Activated T-helper 2 cell treated with anti-CD3 and anti-CD28 coated beads, Interferon-gamma antibody, Interleukin-2, Interleukin-4, amounts not matched to agents 10 μg/mL and 5 μg/mL and 100 μg/mL, durations not matched to agents 14 hours and 24 hours and 36 hours (primary cell): ENCODE measurements around the gene DAGLA. TPM values are rescaled to one million over a fixed set of nuclear protein-coding genes. Genes with fewer than 3 reads are reported as not detected.

ENCODE experiments used
- DNase-seq: peaks from one replicate; pipeline ENCODE4 v3.0.0; 2021; ENCODE audit warnings: low spot score
- H3K27ac Mint-ChIP-seq: one replicate; pipeline ENCODE4 v1.8.0; 2021; ENCODE audit warnings: mixed read lengths
- H3K27me3 Mint-ChIP-seq: one replicate; pipeline ENCODE4 v1.8.0; 2021; ENCODE audit warnings: low read depth, mixed read lengths
- H3K36me3 Mint-ChIP-seq: one replicate; pipeline ENCODE4 v1.8.0; 2021; ENCODE audit warnings: low read depth, mixed read lengths
- H3K4me1 Mint-ChIP-seq: one replicate; pipeline ENCODE4 v1.8.0; 2021; ENCODE audit warnings: low read depth, mixed read lengths
- H3K4me3 Mint-ChIP-seq: one replicate; pipeline ENCODE4 v1.8.0; 2021; ENCODE audit warnings: low read depth, mild to moderate bottlenecking, moderate library complexity, mixed read lengths
- H3K9me3 Mint-ChIP-seq: one replicate; pipeline ENCODE4 v1.8.0; 2021; ENCODE audit warnings: mixed read lengths
- intact Hi-C: fragments of 100-400 bp; cut with micrococcal nuclease; formaldehyde crosslinking; loops from one replicate; pipeline ENCODE4 v1.15.1; 2023
- total RNA-seq: library from RNA; stranded (reverse); gene quantifications from 2 replicates; pipeline ENCODE4 v1.2.3, GENCODE V29; 2022

DAGLA gene
- total RNA-seq, 1 donor from 2014 or later = 0.07 TPM

DNA sequence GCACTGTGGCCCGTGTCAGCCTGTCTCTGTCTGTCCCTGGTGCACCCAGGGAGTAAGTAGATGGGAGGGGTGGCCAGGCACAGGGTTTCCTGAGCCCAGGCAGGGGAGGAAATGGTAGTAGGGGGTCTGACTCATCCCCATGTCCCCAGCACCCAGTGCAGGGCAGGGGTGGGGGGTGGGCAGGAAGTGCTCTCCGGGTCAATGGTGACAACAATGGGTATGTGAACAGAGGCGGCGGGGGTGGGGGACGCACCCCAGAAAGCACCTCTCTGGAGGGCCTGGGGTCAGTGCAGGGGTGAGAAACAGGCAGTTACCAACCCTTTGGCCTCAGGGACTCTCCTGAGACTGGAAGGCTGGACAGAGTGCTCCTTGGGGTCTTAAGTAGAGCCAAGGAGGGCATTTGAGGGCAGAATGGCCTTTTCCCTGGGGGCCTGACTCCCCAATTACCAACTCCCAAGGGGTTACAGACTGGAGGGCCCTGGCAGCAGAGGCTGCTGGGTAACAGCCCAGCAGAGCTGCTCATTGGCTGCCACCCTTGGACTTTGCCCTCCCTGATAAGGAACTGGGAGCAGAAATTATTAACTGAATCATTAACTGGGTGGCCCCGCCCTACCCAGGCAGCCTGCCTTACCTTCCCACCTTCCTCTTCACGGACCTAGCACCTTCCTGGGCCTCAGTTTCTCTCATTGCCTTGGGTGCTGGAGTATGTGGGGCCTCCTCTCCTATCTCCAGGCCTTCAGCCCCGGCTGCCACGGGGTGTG lies 76.4 kb downstream of the DAGLA start:
- Mint-ChIP-seq H3K27ac (peak overlapping the region; percentile 55), H3K9me3 (no peaks in the 10 kb centered on the region), H3K4me1 (peaks cover 10% of the 10 kb centered on the region), H3K36me3 (no peaks in the 10 kb centered on the region), H3K4me3 (no peak overlapping the region), H3K27me3 (peaks cover 15% of the 10 kb centered on the region)
- intact Hi-C loops = no loop called here
- DNase-seq = no peak

DNA sequence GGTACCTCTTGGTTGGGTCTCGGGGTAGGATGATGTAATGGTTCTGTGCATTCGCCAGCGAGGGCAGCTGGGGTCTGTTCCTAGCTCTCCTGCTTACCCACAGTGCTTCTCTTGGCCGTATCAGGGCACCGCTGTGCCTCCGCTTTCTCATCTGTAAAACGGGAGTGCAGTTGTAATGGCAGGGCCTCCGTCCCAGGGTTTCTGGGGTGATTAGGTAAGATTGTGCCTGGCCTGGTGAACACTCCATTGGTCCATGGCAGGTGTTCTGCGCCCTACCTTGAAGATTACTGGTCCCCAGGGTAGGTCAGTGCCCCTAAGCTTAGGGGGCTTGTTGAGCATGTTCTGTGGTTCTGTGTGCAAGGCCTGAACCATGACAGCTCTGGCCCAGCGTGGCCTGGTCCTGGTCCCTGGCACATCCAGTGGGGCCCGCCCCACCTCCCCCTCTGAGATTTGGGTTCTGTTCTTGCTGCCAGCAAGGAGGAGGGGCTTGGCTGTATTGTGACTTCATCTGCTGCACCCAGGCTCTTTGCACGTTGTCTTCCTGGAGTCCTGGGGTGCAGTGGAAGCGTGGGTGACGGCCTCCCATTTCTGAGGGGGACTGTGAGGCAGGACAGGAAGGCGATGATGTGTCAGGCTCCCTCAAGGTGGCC lies 77.1 kb downstream of the DAGLA start:
- Mint-ChIP-seq H3K4me3 (no peak overlapping the region), H3K27ac (no peak overlapping the region), H3K4me1 (peaks cover 10% of the 10 kb centered on the region), H3K27me3 (peaks cover 11% of the 10 kb centered on the region), H3K36me3 (no peaks in the 10 kb centered on the region), H3K9me3 (no peaks in the 10 kb centered on the region)
- intact Hi-C loops = no loop called here
- no peak for DNase-seq

GRCh38 chr11:61760946-61761345 lies 80.8 kb downstream of the DAGLA start:
- DNase-seq = no peak
- Mint-ChIP-seq H3K4me3 (no peak overlapping the region), H3K9me3 (no peaks in the 10 kb centered on the region), H3K27me3 (no peaks in the 10 kb centered on the region), H3K4me1 (peaks cover 5% of the 10 kb centered on the region), H3K27ac (no peak overlapping the region), H3K36me3 (no peaks in the 10 kb centered on the region)
- intact Hi-C loops = no loop called here

GRCh38 chr11:61761440-61762222 lies 81.4 kb downstream of the DAGLA start:
- no peaks in the 10 kb centered on the region for H3K36me3 Mint-ChIP-seq
- H3K27me3 Mint-ChIP-seq = no peaks in the 10 kb centered on the region
- intact Hi-C loops = no loop called here
- no peak overlapping the region for H3K4me3 Mint-ChIP-seq
- H3K27ac Mint-ChIP-seq = no peak overlapping the region
- no peak for DNase-seq
- peaks cover under 1% of the 10 kb centered on the region for H3K4me1 Mint-ChIP-seq
- no peaks in the 10 kb centered on the region for H3K9me3 Mint-ChIP-seq

GRCh38 chr11:61762223-61762615 lies 82.0 kb downstream of the DAGLA start:
- no peak overlapping the region for H3K4me3 Mint-ChIP-seq
- no peak overlapping the region for H3K27ac Mint-ChIP-seq
- H3K9me3 Mint-ChIP-seq = no peaks in the 10 kb centered on the region
- H3K27me3 Mint-ChIP-seq = no peaks in the 10 kb centered on the region
- no peaks in the 10 kb centered on the region for H3K36me3 Mint-ChIP-seq
- intact Hi-C loops = no loop called here
- DNase-seq = no peak
- H3K4me1 Mint-ChIP-seq = no peaks in the 10 kb centered on the region

DNA sequence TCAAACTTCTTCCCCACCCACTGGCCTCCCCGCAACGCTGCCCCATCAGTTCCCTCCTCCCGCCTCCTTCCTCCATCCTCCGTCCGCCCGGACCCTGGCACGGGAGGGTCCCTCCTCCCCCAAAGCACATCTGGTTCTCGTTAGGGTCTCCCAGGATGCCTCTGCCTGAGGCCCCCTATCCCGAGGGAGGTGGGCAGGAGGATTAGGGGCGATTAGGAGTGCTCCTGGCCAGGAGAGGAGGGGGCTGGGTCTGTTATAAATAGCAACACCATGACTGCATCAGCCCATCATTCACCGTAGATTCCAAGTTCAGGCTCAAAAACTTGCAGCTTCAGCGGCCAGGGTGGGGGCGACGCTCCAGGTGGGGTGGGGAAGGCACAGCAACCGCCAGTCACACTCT lies 82.6 kb downstream of the DAGLA start:
- Mint-ChIP-seq H3K4me1 (no peaks in the 10 kb centered on the region), H3K27ac (no peak overlapping the region), H3K4me3 (no peak overlapping the region), H3K9me3 (no peaks in the 10 kb centered on the region), H3K36me3 (no peaks in the 10 kb centered on the region), H3K27me3 (no peaks in the 10 kb centered on the region)
- no peak for DNase-seq
- intact Hi-C loops = no loop called here

GRCh38 chr11:61763930-61764605 lies 83.9 kb downstream of the DAGLA start:
- intact Hi-C loops = no loop called here
- H3K36me3 Mint-ChIP-seq = no peaks in the 10 kb centered on the region
- no peaks in the 10 kb centered on the region for H3K27me3 Mint-ChIP-seq
- H3K4me1 Mint-ChIP-seq = no peaks in the 10 kb centered on the region
- H3K9me3 Mint-ChIP-seq = no peaks in the 10 kb centered on the region
- no peak overlapping the region for H3K27ac Mint-ChIP-seq
- no peak overlapping the region for H3K4me3 Mint-ChIP-seq
- DNase-seq = no peak

DNA sequence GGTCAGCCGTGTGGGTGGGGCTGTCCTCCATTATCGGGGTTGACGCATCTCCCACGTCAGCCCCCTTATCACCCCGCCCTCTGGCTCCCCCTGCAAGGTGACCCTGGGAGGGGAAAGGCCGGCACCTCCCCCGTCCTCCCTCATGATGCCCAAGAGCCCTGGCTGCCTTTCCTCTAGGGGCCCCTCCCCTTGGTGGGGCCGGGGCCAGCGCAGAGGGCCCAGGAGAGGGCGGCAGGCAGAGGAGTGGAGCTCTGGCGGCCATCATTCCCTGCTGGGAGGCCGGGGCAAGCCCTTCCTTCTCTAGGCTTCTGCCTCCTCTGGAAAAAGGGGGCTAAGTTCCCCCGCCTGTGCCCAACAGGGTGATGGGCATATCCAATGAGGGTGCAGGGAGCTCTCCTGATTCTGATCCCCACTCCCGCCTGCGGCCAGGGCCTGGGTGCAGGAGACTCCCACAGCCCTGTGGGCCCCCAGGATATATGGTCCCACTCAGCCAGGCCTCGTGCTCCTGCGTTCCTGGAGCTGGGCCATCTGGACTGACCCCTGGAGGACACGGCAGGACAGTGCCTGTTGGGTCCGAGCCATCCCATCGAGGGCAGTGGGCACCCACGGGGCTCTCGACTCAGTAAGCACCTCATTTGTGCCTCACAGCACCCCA lies 84.5 kb downstream of the DAGLA start:
- no peak for DNase-seq
- H3K4me1 Mint-ChIP-seq = no peaks in the 10 kb centered on the region
- intact Hi-C loops = no loop called here
- H3K27ac Mint-ChIP-seq = no peak overlapping the region
- no peaks in the 10 kb centered on the region for H3K9me3 Mint-ChIP-seq
- H3K36me3 Mint-ChIP-seq = no peaks in the 10 kb centered on the region
- H3K27me3 Mint-ChIP-seq = no peaks in the 10 kb centered on the region
- H3K4me3 Mint-ChIP-seq = no peak overlapping the region

DNA sequence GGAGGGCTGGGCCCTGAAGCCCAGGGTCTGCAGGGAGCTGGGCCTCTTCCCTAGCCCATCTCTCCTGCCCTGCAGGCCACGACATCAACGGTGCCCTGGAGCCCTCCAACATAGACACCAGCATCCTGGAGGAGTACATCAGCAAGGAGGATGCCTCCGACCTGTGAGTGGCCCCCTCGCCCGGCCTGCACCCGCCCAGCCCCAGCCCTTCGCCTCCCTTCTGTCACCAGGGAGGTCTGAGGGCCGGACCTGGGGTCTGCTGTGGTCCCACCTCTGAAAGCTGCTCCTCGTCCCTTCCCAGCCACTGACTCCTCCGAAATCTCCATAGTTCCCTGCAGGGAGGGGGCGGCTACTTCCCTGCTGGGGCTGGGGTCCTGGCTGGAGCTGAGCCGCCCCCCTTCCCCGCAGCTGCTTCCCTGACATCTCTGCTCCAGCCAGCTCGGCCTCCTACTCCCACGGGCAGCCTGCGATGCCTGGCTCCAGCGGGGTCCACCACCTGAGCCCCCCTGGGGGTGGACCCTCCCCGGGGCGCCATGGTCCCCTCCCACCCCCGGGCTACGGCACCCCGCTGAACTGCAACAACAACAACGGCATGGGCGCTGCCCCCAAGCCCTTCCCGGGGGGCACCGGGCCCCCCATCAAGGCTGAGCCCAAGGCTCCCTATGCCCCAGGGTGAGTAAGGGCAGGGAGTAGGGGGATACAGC lies 85.5 kb downstream of the DAGLA start:
- Mint-ChIP-seq H3K36me3 (no peaks in the 10 kb centered on the region), H3K9me3 (no peaks in the 10 kb centered on the region), H3K4me1 (no peaks in the 10 kb centered on the region), H3K4me3 (no peak overlapping the region), H3K27ac (no peak overlapping the region), H3K27me3 (no peaks in the 10 kb centered on the region)
- intact Hi-C loops = no loop called here
- DNase-seq = no peak

GRCh38 chr11:61766353-61766841 lies 86.2 kb downstream of the DAGLA start:
- Mint-ChIP-seq H3K27ac (no peak overlapping the region), H3K9me3 (no peaks in the 10 kb centered on the region), H3K27me3 (no peaks in the 10 kb centered on the region), H3K4me1 (no peaks in the 10 kb centered on the region), H3K36me3 (no peaks in the 10 kb centered on the region), H3K4me3 (no peak overlapping the region)
- intact Hi-C loops = no loop called here
- no peak for DNase-seq

DNA sequence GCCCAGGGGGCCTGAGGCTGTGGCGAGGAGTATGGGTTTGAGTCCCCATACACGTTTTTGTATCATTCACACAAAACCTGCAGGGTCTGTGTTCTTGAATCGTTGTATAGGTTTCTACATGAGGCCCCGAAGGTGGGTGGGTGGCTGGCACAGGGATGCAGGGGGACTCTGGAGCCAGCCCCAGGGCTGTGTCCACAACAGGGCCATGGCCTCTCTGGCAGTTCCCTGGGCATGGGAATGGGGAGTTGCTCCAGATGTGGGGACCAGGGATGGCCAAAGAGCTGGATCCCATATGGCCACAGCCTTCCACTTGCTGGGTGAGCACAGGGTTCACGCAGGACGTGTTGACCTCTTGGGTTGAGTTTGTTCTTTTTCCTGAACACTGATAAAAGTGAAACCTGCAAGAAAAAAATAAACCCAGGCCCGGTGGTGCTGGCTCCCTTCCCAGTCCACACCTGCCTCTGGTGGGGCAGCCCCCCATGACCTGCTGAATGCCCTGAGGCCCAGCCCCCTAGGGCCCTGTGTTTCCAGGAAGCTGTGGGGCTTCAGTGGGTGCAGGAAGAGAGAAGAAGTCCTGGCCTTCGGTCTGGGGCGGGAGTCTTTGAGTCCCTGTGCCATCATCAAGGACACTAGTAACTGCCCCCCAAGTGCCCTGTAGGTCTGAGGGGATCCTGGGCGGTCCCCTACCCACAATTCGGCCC lies 88.3 kb downstream of the DAGLA start:
- H3K27ac Mint-ChIP-seq = no peak overlapping the region
- intact Hi-C loops = no loop called here
- H3K4me3 Mint-ChIP-seq = no peak overlapping the region
- H3K9me3 Mint-ChIP-seq = no peaks in the 10 kb centered on the region
- no peaks in the 10 kb centered on the region for H3K4me1 Mint-ChIP-seq
- H3K36me3 Mint-ChIP-seq = no peaks in the 10 kb centered on the region
- no peaks in the 10 kb centered on the region for H3K27me3 Mint-ChIP-seq
- no peak for DNase-seq
